SIG-M5 treated with dmso at 0.1 percent for 504 hours (cell line): ENCODE measurements around the gene KIF2A.

ENCODE experiments used
- DNase-seq: peaks from one replicate; lab custom pipeline; 2025; ENCODE audit not compliant: unreplicated experiment; lab: John Stamatoyannopoulos, UW

The KIF2A gene

DNA sequence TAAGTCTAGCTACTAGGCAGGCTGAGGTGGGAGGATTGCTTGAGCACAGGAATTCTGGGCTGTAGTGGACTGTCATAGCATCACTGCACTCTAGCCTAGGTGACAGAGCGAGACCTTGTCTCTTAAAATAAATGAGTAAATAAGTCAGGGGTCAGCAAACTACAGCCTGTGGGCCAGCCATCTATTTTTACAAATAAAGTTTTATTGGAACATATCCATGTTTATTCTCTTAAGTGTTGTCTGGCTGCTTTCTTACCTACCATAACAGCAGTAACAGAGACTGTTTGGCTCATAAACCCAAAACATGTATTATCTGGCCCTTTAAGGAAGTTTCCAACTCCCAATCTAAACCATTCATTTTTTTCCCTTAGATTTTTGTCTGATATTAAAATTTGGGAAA, 68.1 kb downstream of the KIF2A start:
- DNase-seq: no peak

DNA sequence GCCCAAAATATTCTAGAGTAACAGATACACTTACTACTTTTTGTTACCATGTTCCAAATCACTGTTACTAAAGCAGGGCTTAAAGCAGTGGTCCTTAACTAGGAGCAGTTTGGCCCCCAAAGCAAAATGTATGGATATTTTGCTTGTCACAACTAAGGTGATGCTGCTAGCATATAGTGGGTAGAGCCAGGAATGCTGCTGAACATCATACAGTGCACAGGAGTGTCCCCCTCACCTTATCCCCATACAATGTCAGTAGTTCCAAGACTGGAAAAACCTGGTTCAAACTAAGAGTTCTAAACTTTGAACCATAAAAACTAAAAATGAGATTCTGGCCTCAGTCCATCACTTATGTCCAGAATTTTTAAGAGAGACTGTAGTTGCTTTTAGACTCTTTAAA, 69.6 kb downstream of the KIF2A start:
- DNase-seq: no peak

DNA sequence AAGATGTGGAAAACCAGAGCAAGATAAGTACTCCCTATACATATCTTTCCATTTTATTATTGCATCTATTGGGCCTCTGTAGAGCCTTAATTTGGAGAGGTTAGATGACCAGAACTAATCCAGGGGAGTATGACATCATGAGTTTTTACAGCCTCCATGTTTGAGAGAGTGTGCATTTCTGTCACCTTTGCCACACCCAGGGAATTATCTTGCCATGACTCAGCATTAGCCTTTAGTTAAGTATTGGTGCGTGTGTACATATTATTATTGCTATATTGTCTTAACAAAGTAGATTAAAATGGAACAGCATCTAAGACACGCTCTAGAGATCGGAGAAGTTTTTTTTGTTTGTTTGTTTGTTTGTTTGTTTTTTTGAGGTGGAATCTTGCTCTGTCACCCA, 70.1 kb downstream of the KIF2A start:
- DNase-seq: no peak

DNA sequence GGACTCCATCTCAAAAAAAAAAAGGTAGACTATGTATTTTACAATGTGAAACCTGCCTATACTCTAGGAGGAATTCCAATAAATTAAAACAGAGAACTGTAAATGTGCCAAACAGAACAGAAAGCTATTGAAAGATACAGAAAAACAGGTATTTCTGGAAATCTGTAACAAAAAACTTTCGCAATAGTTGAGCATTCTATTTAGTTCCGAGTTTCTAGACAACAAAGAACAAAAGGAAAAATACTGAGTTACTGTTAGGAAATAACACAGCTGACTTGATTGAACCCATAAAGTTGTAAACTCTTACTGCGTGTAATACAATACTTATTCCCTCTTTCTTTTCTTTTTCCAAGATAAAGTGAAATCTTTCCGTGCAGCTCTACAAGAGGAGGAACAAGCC, 79.1 kb downstream of the KIF2A start:
- no peak for DNase-seq

DNA sequence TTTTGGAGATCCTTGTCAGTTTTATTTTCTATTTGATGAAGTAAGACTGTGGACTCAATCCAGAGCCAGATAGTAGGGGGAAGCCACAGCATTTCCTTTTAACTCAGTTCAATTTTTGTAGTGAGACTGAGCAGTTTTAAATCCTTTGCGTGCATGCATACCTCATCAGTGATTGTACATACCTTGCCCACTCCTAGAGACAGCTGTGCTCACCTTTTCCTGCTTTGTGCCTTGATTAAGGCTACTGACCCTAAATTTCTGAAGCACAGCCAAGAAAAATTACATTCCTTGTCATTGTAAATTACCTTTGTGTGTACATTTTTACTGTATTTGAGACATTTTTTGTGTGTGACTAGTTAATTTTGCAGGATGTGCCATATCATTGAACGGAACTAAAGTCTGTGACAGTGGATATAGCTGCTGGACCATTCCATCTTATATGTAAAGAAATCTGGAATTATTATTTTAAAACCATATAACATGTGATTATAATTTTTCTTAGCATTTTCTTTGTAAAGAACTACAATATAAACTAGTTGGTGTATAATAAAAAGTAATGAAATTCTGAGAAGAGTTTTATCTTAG, 79.9 kb downstream of the KIF2A start:
- no peak for DNase-seq

DNA sequence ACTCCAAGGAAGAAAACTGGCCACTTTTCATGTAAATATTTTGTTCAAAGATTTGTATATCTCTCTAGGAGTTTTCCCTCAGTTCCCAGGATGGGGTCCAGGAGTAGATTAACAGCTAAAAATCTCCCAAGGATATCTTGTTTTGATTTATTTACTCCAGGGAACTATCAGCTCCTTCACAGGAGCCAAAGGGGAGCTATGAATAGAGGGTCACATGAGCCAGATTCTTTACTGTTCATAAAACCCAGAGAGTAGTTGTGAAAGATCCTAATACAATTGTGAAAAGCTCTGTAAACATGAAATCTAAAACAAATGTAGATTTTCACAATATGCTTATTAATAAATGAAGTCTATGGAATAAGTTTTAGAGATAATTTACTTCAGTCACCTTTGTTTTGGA, 80.8 kb downstream of the KIF2A start:
- no peak for DNase-seq

DNA sequence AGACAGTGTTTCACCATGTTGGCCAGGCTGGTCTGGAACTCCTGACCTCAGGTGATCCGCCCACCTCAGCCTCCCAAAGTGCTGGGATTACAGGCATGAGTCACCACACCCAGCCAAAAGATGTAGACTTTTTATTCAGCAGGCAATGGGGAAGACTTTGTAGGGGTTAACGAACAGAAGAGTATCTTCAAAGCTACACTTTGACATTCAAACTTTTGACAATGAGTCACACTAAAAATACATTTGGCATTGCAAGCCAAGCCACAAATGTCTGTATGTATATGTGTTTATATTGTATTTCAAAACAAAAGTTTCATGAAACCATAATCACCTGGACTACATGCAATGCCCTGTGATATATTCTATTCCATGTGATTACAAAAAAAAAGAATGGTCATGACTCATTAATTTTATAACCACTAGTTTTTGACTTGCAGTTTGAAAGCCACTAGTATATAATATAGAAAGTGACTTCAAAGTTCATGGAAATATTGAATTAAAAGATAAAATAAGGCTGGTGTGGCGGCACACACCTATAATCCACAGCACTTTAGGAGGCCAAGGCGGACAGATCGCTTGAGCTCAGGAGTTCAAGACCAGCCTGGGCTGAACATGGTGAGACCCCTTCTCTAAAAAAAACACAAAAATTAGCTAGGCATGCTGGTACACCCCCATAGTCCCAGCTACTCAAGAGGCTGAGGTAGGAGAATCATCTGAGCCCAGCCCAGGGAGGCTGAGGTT, 89.4 kb downstream of the KIF2A start:
- DNase-seq: no peak

DNA sequence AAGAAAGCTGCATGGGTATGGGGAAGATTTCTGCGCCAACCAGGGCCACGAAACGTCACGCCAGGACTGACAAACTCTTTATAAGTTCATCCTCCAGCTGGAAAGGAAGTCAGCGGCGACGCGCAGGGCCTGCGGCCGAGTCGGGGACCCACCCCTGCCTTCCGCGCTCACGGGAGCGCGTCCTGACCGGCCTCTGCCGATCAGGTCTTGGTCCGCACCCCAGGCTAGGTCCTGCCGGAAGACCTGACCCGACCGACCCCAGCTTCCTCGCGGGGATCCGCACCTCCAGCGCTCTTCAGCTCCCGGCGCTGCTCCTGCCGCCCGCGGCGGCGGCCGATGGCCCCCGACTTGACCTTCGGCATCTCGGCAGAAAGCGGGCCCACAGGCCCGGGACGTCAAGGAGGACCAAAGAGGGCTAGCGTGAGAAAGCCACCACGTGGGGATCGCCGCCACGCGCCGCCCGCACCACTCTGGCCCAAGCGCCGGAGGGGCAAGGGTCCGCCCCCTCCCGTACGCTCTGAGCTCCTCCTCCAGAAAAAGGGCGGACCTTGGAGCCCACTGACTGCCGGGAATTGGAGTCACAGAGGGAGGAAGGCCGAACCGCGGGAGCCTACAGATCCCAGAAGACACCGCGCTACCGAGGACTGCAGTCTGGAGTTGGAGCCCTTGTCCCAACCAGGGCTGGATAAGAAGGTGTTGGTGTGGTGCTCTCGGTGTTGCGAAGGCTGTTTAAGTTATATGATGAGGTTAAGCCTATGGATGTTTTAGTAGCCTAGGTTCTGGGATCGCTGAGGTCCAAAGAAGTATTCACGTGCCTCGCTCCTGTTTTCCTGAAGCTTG, 97.6 kb downstream of the KIF2A start, which contains the start of gene DIMT1:
DIMT1 (minus strand) TSS at position 495 of the 840 bp plus-strand sequence; CDS start at position 362, 133 bp downstream.
- peak; percentile 99 for DNase-seq

DNA sequence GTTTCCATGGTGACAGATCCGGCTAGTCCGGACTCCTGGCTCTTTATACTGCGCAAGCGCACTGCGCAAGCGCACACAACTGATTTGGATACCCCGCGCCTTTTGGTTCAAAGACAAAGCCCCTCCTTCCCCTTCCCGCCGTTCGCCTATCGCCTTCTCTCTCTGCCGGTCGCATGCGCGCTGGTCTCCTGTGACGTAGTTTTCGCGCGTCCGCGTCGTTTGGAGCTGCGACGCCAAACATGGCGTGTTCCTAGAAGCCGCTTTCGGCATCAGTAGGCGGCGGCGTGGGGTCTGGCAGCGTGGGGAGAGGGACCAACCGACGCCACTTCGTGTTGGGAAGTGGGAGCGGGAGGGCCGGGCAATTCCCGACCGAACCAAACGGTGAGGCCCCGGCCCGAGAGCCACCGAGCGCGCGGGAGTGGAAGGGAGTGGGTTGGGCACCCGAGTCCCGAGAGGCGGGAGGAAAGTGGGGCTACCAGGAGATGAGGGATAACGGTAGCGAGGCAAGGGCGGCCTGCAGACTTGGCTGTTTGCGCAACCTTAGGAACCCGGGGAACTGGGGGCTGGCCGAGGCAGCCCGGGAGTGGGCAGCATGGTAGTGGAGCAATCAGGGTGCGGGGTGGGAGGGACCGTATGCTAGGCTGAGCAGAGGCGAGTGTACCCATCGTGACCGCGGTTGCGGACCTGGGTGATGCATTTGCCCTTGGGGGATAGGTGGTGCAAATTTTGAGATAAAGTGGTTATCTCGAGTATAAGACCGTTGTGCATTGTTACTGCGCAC, 106.7 kb downstream of the KIF2A start, which contains the start of gene IPO11:
IPO11 (plus strand) TSS at position 215 of the 781 bp plus-strand sequence. CDS start 24,517 bp downstream, outside the sequence.
- DNase-seq: peak; percentile 99

DNA sequence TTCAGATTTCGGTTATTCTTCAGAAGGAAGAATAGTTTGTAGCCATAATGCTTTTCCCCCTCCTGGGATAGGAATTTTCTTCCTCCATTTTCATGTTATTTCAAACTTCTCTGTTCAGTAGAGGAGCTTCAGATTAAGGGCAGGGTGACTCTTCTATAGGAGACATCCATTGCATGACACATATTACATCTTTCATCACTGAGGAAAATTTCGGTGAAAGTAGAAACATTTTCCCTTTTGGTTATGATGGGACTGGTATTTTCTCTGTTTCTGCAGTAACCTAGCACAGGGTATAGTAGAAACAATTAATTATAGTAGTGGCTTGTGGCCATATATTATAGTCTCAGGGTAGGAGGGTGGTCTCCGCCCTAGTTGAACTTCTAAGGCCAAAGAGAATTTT, 107.7 kb downstream of the KIF2A start:
- no peak for DNase-seq

DNA sequence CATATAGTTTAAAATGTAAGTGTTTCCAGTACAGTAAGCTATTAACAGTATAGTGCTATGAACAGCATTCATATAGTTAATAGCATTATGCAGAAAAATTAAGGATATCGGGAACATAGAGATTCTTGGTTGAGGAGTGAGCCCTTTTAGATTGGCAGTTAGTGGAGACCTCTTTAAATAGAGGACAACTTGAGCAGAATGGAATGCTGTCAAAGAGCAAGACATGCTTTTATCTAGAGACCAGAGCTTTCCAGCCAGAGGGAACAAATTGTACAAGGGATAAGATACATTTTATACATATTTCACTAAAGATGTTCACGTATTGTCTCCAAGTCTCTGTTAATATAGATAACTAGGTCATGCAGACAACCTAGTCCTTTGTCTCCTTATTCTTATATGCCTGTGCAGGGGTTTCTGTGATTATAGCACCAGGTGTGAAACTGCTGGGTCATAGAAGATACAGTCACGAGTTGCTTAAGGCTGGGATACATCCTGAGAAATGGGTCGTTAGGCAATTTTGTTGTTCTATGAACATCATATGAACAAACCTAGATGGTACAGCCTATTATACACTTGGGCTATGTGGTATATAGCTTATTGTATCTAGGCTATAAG, 112.6 kb downstream of the KIF2A start:
- DNase-seq: no peak

DNA sequence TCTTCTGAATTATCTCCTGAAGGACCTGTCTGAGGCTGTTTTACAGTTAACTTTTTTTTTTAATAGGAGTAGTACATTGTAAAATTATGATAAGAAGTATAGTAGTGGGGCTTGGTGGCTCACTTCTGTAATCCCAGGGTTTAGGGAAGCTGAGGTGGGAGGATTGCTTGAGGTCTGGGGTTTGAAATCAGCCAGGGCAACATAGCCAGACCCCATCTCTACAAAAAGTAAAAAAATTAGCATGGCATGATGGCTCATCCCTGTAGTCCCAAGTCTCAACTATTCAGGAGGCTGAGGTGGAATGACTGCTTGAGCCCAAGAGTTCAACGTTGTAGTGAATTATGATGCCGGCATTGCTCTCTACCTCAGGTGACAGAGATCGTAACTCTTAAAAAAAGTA, 113.6 kb downstream of the KIF2A start:
- no peak for DNase-seq

DNA sequence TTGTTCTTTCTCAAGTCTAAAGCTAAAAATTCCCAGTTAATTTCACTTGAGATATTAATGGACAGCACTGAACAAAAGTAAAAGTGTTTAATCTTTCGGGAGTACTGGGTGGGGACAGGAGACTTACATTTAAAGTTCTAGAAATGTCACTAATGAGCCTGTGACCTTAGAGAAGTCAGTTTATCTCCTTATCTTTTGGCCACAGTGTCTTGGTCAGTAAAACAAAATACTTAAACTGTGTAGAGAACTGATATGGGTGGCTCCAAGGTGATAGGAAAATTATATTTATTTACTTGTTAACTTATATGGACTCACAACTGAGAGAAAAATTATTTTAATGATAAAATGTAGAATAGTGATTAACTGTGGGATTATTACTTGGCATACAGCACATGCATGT, 115.4 kb downstream of the KIF2A start:
- DNase-seq: no peak

DNA sequence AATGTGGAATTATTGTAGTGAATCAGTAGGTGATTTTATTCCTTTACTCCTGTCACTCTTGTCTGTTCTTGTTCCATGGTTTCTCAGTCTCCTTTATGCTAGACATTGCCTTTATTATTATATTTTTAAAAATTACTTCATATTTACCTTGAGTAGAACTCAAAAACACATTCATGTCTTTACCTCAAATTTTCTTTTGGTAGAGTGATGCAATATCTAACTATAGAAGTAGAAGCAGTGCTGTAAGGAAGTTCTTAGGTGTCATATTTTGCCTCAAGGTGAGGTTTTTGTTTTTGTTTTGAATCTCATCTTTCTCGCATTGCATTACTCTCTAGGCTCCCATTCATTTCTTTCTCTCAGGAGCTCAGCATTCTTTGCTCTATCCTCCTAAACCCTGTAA, 118.8 kb downstream of the KIF2A start:
- DNase-seq: no peak

DNA sequence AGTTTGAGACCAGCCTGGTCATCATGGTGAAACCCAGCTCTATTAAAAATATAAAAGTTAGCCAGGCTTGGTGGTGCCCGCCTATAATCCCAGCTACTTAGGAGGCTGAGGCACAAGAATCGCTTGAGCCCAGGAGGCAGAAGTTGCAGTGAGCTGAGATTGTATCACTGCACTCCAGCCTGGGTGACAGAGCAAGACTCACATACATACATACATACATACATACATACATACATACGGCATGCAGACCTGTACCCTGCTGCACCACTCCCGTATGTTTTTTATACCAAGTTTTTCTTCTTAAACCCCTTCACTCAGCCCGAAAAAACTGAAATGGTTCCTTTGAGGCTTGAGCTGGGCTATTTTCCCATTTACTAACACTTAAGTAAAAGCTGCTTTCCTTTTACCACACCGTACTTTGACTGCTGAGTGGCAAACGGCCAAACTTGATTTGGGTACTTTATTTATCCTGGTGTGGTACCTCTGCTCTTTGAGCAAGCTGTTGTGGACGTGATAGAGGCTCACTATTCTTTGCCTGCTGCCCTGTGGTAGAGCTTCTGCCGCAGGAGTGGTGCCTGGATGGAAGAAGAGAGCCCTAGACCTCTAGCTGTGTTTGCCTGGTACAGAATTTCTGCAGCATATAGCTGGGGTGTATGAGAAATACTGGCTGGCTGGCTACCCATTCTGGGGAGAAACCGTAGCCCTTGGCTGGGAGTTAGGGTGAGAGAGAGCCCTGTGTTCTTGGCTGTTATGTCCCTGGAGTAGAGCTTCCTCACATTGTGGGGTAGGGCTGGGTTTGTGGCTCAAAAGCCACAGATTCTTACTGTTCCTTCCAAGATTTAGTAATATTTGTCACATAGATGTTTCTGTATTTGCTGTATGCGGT, 126.0 kb downstream of the KIF2A start:
- peak; percentile 21 for DNase-seq

DNA sequence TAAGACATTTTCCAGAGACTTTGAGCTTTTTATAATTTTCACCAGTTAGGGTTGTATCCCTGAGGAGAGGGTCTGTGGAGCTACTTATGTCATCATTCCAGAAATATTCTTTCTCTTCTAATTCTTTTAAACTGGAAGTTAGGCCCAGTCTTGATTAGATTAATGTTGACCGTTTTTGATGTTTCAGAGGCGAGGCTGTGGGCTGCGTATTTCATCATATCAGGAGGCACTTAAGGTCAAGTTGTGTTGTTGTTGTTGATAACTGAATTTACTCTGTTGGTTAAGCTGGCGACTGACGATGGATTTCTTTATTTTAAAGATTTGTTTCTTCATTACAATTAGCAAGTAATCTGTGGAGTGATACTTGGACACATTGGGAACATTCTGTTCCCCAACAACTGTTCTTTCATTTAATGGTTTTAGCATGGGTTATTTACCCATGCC, 126.6 kb downstream of the KIF2A start:
- DNase-seq: no peak
